NB4 (cell line): Measurements from ENCODE around the gene HOXC13.

ENCODE experiments used
- DNase-seq: peaks from one replicate; pipeline ENCODE4 v3.0.0; 2010; ENCODE audit warnings: low read depth
- H3K4me3 ChIP-seq: one replicate; pipeline ENCODE4 v1.5.1; 2011; ENCODE audit warnings: mild to moderate bottlenecking, low read depth, low read length, moderate library complexity
- MYC ChIP-seq: IDR thresholded peaks from 2 replicates; pipeline ENCODE4 v1.6.1; 2011; ENCODE audit warnings: low read depth, low read length

Gene HOXC13

DNA sequence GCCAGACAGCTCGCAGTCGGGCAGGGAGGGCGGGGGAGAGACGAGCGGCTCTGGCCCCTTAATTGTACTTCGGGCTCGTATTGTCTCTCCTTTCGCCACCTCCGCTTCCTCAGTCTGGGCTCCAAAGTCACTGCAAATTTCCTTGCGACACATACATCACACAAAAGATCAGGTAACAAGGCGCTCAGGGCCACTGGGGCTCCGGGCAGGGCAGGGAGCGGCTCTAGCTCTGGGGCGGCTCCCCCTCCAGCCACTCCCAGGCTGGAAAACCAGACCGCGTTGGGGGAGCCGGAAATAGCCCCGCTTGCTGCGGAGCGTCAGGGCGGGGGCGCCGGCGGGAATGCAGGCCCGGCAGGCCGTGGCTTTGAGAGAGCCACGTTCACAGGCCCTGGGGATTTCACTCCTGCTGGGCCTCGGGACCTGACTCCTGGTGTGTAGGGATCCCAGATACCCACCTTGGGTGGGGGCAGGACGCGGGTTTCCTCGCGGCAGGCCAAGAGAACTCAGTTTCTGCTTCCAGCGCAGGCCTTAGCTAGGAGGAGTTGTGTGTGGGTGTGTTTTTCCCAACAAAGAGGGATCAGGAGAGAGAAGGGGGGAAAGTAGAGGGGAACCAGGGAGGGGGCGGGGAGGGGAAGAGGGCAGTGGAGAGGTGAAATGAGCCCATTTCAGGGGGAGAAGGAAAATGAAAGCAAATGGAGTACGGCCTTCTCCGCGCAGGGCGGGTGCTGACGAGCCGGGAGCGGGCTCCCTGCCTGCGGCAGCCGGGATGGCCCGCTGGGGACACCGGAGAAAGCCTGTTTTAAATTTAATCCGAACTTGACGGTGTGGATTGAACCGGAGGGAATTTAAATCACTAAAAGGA lies 57.0 kb downstream of the HOXC13 start:
- H3K4me3 ChIP-seq: peak overlapping the region; percentile 55
- TF ChIP-seq MYC: no peak

More for the DNA sequence above, 57.0 kb downstream of the HOXC13 start:
- peak; percentile 90 for DNase-seq
